LoVo (cell line): ENCODE results near the gene DHRS4L2.
A peak's percentile ranks its signal among the peaks of the same experiment; 100 is the strongest.
"Not testable (repeated sequence)": the region's sequence is repeated elsewhere in the genome, so short reads cannot be mapped to it uniquely, and the experiment has no call there.

ENCODE experiments used
- DNase-seq: peaks from one replicate; pipeline ENCODE4 v3.0.0-alpha.2; 2016; ENCODE audit warnings: low spot score

DHRS4L2 gene

GRCh38 chr14:23973178-23973577, 15.6 kb upstream of the DHRS4L2 start:
- DNase-seq = not testable (repeated sequence)

GRCh38 chr14:23974041-23974440, 14.7 kb upstream of the DHRS4L2 start:
- not testable (repeated sequence) for DNase-seq

- DNase-seq = not testable (repeated sequence)
These were observed 11.5 kb upstream of the DHRS4L2 start for GRCh38 chr14:23977208-23977607.

- not testable (repeated sequence) for DNase-seq
These were observed 6.5 kb upstream of the DHRS4L2 start for GRCh38 chr14:23981951-23982813.

GRCh38 chr14:23984891-23985602, 3.7 kb upstream of the DHRS4L2 start:
- no peak for DNase-seq

GRCh38 chr14:23988223-23988606, 514 bp upstream of the DHRS4L2 start:
- DNase-seq = not testable (repeated sequence)

GRCh38 chr14:23989734-23990445, 1.2 kb downstream of the DHRS4L2 start:
- peak; percentile 26 for DNase-seq

GRCh38 chr14:23990961-23991360, 2.2 kb downstream of the DHRS4L2 start:
- not testable (repeated sequence) for DNase-seq

- not testable (repeated sequence) for DNase-seq
These were observed 4.3 kb downstream of the DHRS4L2 start for GRCh38 chr14:23993042-23993441.

- not testable (repeated sequence) for DNase-seq
These were observed 7.3 kb downstream of the DHRS4L2 start for GRCh38 chr14:23996009-23996408.

GRCh38 chr14:23996825-23997224, 8.1 kb downstream of the DHRS4L2 start:
- not testable (repeated sequence) for DNase-seq

GRCh38 chr14:23999640-24000039, 10.9 kb downstream of the DHRS4L2 start:
- DNase-seq = not testable (repeated sequence)

GRCh38 chr14:24001078-24001477, 12.3 kb downstream of the DHRS4L2 start:
- DNase-seq = not testable (repeated sequence)

GRCh38 chr14:24001679-24002078, 12.9 kb downstream of the DHRS4L2 start:
- DNase-seq = not testable (repeated sequence)

GRCh38 chr14:24006471-24006816, 17.7 kb downstream of the DHRS4L2 start:
- not testable (repeated sequence) for DNase-seq

- DNase-seq = peak; percentile 41
These were observed 18.3 kb downstream of the DHRS4L2 start for GRCh38 chr14:24006817-24007652.

- DNase-seq = no peak
These were observed 22.3 kb downstream of the DHRS4L2 start for GRCh38 chr14:24011051-24011450.

- not testable (repeated sequence) for DNase-seq
These were observed 24.1 kb downstream of the DHRS4L2 start for GRCh38 chr14:24012726-24013273.

- peak; percentile 77 for DNase-seq
These were observed 25.2 kb downstream of the DHRS4L2 start for GRCh38 chr14:24013654-24014514.

- DNase-seq = not testable (repeated sequence)
These were observed 27.0 kb downstream of the DHRS4L2 start for GRCh38 chr14:24015745-24016144.
